K562 (cell line): ENCODE measurements around the gene CBX2. TPM values are rescaled to one million over a fixed set of nuclear protein-coding genes. Genes with fewer than 3 reads are reported as not detected.

Source experiments
- BCOR ChIP-seq: fragments of 450-650 bp; IDR thresholded peaks from 2 replicates; pipeline ENCODE4 v1.6.1; 2016
- FOXA3 ChIP-seq, 2 experiments: fragments of 450-650 bp in 1 of 2; sonication (generic) in 1 of 2; formaldehyde crosslinking; IDR thresholded peaks in 1 of 2; conservative IDR thresholded peaks in 1 of 2; 2 replicates each; pipeline versions ENCODE4 v1.4.0 to v1.8.0; 2020 to 2022; ENCODE audit warnings: mild to moderate bottlenecking in 2 of 2, missing genetic modification reagents in 1 of 2
- ILK ChIP-seq: fragments of 450-650 bp; IDR thresholded peaks from 2 replicates; pipeline ENCODE4 v1.6.1; 2016; ENCODE audit warnings: missing genetic modification characterization, low read depth, mild to moderate bottlenecking, missing compliant biosample characterization, moderate library complexity, borderline replicate concordance
- XRCC3 ChIP-seq: fragments of 450-650 bp; IDR thresholded peaks from 2 replicates; pipeline ENCODE4 v1.6.1; 2017; ENCODE audit warnings: mild to moderate bottlenecking, moderate library complexity
- ZBTB1 ChIP-seq: sonication (generic); formaldehyde crosslinking; IDR thresholded peaks from 2 replicates; pipeline ENCODE4 v1.8.1; 2023; ENCODE audit warnings: missing genetic modification reagents, low read depth, mild to moderate bottlenecking, borderline replicate concordance
- polyA plus RNA-seq, 8 experiments: library from polyadenylated mRNA; depleted of rRNA in 4 of 8; stranded (reverse) in 5 of 8; unstranded in 3 of 8; fragments of >200 nt; fragmentation: Nextera tagmentation in 2 of 8; fragmentation: Illumina TruSeq in 1 of 8; extraction: Ambion mirVana in 2 of 8; extraction: Trizol in 1 of 8; gene quantifications; 2 replicates each; pipeline versions ENCODE4 v1.2.1 to v1.2.3, GENCODE V29; 2011 to 2014; ENCODE audit warnings: inconsistent platforms in 1 of 8, missing spikeins in 1 of 8
- total RNA-seq, 7 experiments: library from RNA; depleted of rRNA in 6 of 7; stranded (reverse); fragments of >200 nt in 6 of 7; fragmentation: Illumina TruSeq in 2 of 7; extraction: Trizol in 2 of 7; gene quantifications; 2 replicates each; pipeline versions ENCODE4 v1.2.1 to v1.2.3, GENCODE V29; 2011 to 2021; ENCODE audit warnings: low replicate concordance in 1 of 7
- TF ChIP-seq, protein P1 (sequence below): fragments of 450-650 bp; IDR thresholded peaks from 2 replicates; pipeline ENCODE4 v1.6.1; 2016; ENCODE audit warnings: mild to moderate bottlenecking, moderate library complexity

Gene CBX2
- total and polyA plus RNA-seq, 9 of the 15 experiments (the other 6 are each of a cell fraction or from before 2014, with no cell fraction given): 0.66 to 26.9 (median 13.9) TPM

DNA sequence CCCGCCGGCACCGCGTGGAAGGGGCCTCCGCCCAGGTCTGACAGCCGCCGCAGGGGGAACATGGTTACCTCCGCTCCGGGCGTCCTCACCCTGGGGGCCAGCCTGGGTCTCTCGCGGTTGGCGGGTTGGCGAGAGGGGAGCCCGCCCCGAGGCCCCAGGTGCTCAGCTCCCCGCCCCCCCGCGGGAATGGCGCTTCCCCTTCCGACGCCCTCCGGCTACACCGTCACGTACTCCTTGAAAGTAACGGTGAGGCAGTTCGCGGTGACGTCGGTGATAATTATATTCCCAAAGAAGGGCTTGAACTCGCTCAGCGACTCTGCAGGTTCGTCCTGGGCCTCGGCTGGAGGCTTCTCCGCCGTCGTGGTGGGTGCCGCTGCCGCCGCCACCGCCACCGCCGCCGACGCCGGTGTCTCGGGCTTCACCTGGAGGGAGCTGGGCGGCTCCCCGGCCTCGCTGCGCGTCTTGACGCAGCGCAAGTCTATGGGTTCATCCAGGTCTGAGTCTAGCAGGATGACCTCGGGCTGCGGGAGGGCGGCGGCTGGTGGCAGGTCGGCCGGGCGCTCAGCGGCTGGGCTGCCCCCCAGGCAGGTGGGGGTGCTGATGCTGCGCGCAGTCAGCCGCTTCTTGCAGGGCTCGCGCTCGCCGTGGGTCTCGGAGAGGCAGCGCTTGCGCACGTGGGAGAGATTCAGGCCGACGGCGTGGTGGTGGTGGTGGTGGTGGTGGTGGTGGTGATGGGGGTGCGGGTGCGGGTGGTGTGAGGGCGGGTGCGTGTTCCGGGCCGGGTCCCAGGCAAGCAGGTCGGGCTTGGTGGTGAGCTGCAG is 56.0 kb downstream of the CBX2 start (continued):
- TF ChIP-seq, protein P1, sequence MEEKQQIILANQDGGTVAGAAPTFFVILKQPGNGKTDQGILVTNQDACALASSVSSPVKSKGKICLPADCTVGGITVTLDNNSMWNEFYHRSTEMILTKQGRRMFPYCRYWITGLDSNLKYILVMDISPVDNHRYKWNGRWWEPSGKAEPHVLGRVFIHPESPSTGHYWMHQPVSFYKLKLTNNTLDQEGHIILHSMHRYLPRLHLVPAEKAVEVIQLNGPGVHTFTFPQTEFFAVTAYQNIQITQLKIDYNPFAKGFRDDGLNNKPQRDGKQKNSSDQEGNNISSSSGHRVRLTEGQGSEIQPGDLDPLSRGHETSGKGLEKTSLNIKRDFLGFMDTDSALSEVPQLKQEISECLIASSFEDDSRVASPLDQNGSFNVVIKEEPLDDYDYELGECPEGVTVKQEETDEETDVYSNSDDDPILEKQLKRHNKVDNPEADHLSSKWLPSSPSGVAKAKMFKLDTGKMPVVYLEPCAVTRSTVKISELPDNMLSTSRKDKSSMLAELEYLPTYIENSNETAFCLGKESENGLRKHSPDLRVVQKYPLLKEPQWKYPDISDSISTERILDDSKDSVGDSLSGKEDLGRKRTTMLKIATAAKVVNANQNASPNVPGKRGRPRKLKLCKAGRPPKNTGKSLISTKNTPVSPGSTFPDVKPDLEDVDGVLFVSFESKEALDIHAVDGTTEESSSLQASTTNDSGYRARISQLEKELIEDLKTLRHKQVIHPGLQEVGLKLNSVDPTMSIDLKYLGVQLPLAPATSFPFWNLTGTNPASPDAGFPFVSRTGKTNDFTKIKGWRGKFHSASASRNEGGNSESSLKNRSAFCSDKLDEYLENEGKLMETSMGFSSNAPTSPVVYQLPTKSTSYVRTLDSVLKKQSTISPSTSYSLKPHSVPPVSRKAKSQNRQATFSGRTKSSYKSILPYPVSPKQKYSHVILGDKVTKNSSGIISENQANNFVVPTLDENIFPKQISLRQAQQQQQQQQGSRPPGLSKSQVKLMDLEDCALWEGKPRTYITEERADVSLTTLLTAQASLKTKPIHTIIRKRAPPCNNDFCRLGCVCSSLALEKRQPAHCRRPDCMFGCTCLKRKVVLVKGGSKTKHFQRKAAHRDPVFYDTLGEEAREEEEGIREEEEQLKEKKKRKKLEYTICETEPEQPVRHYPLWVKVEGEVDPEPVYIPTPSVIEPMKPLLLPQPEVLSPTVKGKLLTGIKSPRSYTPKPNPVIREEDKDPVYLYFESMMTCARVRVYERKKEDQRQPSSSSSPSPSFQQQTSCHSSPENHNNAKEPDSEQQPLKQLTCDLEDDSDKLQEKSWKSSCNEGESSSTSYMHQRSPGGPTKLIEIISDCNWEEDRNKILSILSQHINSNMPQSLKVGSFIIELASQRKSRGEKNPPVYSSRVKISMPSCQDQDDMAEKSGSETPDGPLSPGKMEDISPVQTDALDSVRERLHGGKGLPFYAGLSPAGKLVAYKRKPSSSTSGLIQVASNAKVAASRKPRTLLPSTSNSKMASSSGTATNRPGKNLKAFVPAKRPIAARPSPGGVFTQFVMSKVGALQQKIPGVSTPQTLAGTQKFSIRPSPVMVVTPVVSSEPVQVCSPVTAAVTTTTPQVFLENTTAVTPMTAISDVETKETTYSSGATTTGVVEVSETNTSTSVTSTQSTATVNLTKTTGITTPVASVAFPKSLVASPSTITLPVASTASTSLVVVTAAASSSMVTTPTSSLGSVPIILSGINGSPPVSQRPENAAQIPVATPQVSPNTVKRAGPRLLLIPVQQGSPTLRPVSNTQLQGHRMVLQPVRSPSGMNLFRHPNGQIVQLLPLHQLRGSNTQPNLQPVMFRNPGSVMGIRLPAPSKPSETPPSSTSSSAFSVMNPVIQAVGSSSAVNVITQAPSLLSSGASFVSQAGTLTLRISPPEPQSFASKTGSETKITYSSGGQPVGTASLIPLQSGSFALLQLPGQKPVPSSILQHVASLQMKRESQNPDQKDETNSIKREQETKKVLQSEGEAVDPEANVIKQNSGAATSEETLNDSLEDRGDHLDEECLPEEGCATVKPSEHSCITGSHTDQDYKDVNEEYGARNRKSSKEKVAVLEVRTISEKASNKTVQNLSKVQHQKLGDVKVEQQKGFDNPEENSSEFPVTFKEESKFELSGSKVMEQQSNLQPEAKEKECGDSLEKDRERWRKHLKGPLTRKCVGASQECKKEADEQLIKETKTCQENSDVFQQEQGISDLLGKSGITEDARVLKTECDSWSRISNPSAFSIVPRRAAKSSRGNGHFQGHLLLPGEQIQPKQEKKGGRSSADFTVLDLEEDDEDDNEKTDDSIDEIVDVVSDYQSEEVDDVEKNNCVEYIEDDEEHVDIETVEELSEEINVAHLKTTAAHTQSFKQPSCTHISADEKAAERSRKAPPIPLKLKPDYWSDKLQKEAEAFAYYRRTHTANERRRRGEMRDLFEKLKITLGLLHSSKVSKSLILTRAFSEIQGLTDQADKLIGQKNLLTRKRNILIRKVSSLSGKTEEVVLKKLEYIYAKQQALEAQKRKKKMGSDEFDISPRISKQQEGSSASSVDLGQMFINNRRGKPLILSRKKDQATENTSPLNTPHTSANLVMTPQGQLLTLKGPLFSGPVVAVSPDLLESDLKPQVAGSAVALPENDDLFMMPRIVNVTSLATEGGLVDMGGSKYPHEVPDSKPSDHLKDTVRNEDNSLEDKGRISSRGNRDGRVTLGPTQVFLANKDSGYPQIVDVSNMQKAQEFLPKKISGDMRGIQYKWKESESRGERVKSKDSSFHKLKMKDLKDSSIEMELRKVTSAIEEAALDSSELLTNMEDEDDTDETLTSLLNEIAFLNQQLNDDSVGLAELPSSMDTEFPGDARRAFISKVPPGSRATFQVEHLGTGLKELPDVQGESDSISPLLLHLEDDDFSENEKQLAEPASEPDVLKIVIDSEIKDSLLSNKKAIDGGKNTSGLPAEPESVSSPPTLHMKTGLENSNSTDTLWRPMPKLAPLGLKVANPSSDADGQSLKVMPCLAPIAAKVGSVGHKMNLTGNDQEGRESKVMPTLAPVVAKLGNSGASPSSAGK: peak; percentile 42; the same call in 1 of the 2 replicates
- no peak for TF ChIP-seq XRCC3
- TF ChIP-seq FOXA3 (CRISPR knock-in tag; conservative IDR thresholded peaks at IDR 0.05 in 1 of 2, IDR thresholded peaks at IDR 0.05 in 1 of 2): no peak
- TF ChIP-seq ILK (tag): no peak
- TF ChIP-seq BCOR: no peak
- TF ChIP-seq ZBTB1 (CRISPR knock-in tag): peak; percentile 89
